ENCODE measurements around the gene CNBP. TPM values are rescaled to one million over a fixed set of nuclear protein-coding genes. Genes with fewer than 3 reads are reported as not detected.

CNBP gene
- total RNA-seq, 4 donors from 2014 or later: 390 to 480 (median 421) TPM

DNA sequence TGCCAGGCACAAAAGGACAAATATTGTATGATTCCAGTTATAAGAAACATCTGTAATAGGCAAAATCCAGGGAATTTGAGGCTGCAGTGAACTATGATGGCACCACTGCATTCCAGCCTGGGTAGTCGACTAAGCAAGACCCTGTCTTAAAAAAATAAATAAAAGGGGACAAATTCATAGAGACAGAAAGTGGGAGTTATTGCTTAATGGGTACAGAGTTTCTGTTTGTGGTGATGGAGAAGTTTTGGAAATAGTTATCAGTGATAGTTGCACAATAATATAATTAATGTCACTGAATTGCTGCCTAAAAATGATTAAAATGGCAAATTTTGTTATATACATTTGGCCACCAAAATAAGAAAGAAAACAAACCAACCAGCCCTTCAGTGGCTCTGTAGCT lies 27.6 kb upstream of the CNBP start:
- no peaks in the 10 kb centered on the region for H3K9me3 ChIP-seq
- 53 to 57% methylated on average over 1 of the region's 1 CpG for WGBS, 2 donors
- intact Hi-C loops (cut with DNase I): no loop called here
- no peaks in the 10 kb centered on the region for H3K36me3 ChIP-seq
- DNase-seq: no peak
- H3K4me1 ChIP-seq: peaks cover 3 to 13% of the 10 kb centered on the region in 2 donors
- no peaks in the 10 kb centered on the region for H3K27me3 ChIP-seq
- TF ChIP-seq, protein P1, sequence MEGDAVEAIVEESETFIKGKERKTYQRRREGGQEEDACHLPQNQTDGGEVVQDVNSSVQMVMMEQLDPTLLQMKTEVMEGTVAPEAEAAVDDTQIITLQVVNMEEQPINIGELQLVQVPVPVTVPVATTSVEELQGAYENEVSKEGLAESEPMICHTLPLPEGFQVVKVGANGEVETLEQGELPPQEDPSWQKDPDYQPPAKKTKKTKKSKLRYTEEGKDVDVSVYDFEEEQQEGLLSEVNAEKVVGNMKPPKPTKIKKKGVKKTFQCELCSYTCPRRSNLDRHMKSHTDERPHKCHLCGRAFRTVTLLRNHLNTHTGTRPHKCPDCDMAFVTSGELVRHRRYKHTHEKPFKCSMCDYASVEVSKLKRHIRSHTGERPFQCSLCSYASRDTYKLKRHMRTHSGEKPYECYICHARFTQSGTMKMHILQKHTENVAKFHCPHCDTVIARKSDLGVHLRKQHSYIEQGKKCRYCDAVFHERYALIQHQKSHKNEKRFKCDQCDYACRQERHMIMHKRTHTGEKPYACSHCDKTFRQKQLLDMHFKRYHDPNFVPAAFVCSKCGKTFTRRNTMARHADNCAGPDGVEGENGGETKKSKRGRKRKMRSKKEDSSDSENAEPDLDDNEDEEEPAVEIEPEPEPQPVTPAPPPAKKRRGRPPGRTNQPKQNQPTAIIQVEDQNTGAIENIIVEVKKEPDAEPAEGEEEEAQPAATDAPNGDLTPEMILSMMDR (IDR thresholded peaks at IDR 0.05): no peak
- no peak for TF ChIP-seq POLR2A (IDR thresholded peaks at IDR 0.05)
- H3K27ac ChIP-seq: no peak overlapping the region
- no peak overlapping the region for H3K4me3 ChIP-seq (replicated peaks in 1 of 3)

DNA sequence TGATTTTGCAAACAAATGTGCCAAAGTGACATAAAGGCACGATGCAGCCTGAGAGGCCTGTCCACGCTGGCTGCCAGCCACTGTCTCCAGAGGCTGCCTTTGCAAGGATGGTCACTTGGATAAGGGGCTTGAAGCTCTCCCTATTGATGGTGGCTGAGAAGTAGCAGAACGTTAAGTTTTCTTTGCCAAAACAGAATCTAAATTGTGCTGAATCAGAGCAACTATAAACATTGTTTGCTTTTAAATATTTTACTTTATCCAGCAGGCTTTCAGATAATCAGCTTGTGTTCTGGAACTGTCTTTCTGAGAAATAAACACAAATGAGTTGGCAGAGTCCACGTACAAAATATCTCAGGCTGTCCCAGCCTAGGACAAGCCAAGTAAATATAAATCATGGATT lies 23.8 kb upstream of the CNBP start:
- H3K9me3 ChIP-seq: no peaks in the 10 kb centered on the region
- H3K27ac ChIP-seq: no peak overlapping the region
- 48 to 55% methylated on average over 4 of the region's 4 CpGs for WGBS, 2 donors
- H3K36me3 ChIP-seq: no peaks in the 10 kb centered on the region
- no peak for DNase-seq
- TF ChIP-seq, protein P1 (IDR thresholded peaks at IDR 0.05): no peak
- TF ChIP-seq POLR2A (IDR thresholded peaks at IDR 0.05): no peak
- no peak overlapping the region for H3K4me3 ChIP-seq (replicated peaks in 1 of 3)
- H3K4me1 ChIP-seq: peaks cover 3 to 13% of the 10 kb centered on the region in 2 donors
- H3K27me3 ChIP-seq: no peaks in the 10 kb centered on the region
- intact Hi-C loops (cut with DNase I): no loop called here

DNA sequence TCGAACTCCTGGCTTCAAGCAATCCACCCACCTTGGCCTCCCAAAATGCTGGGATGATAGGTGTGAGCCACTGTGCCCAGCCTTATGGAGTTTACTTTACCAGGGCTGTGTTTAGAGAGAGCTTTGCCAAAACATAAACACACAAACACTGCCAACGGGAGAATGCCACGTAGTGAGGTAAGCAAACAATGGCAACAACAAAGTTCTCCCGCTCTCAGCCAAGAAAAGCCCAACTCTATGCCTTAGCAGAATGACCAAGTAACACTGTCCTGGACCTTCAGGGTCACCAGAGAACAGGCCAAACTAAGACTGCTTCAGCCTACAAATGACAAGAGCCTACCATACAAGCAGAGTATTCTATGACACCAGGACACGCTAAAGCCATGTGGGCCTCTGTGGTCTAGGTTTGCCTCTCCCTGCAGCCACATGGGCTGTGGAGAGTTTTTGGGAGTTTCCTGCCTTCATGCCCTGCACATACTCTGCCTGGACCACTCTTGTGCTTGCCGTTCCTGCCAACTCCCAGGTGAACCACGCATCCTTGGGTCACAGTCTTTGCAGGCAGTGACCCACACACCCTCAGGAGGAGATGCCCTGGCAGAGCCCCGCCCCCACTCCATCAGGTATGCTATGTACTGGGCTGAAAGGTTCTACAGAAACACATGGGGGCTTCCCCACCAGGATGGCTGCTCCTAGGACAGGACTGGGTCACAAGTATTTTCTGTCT lies 21.6 kb upstream of the CNBP start:
- 76 to 80% methylated on average over 7 to 8 of the region's 8 CpGs for WGBS, 2 donors
- no peak for DNase-seq
- H3K9me3 ChIP-seq: no peaks in the 10 kb centered on the region
- intact Hi-C loops (cut with DNase I): no loop called here
- no peaks in the 10 kb centered on the region for H3K27me3 ChIP-seq
- H3K27ac ChIP-seq: no peak overlapping the region
- no peak for TF ChIP-seq POLR2A (IDR thresholded peaks at IDR 0.05)
- TF ChIP-seq, protein P1 (IDR thresholded peaks at IDR 0.05): no peak
- H3K36me3 ChIP-seq: no peaks in the 10 kb centered on the region
- H3K4me1 ChIP-seq: no peaks in the 10 kb centered on the region
- no peak overlapping the region for H3K4me3 ChIP-seq (replicated peaks in 1 of 3)

DNA sequence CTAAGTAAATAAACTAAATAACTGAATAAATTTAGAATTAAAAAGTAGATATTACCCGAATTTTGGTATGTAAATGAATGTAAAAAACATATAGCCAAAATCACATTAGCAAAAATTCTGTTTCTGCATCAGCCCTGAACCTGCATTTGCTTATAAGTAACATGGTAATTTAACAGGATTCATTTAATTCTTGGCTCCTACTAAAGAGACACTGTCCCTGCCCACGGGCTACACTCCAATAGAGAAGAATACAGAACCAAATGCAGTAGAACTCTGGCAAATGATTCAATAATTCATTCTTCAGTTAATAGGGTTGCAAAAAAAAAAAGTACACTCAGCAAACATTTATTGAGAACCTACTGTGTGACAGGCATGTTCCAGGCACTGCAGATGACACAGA lies 20.8 kb upstream of the CNBP start:
- Histone ChIP-seq H3K4me3 (replicated peaks in 1 of 3) (no peak overlapping the region), H3K27ac (no peak overlapping the region), H3K9me3 (no peaks in the 10 kb centered on the region), H3K4me1 (no peaks in the 10 kb centered on the region), H3K27me3 (no peaks in the 10 kb centered on the region), H3K36me3 (no peaks in the 10 kb centered on the region)
- 79 to 81% methylated on average over 2 of the region's 2 CpGs for WGBS, 2 donors
- intact Hi-C loops (cut with DNase I): no loop called here
- TF ChIP-seq, protein P1 (IDR thresholded peaks at IDR 0.05): no peak
- TF ChIP-seq POLR2A (IDR thresholded peaks at IDR 0.05): no peak
- DNase-seq: no peak

DNA sequence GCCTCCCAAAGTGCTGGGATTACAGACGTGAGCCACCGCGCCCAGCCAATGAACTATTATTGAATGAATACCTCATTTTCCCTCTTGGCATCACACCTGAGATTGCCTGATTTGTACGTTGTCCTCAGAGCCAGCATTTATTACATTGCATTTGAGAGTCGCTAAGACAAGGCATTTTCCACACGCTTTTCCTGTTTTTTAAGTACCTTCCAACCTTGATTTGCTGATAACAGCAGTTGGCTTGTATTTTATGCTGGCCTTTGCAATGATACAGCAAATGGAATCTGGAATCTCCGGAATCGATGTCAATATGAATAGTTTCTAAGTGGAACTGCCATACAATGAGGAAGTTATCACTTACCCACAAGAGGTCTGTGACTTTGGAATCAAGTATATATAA lies 15.7 kb upstream of the CNBP start:
- H3K27me3 ChIP-seq: no peaks in the 10 kb centered on the region
- H3K4me3 ChIP-seq (replicated peaks in 1 of 3): no peak overlapping the region
- DNase-seq: no peak
- intact Hi-C loops (cut with DNase I): no loop called here
- TF ChIP-seq POLR2A (IDR thresholded peaks at IDR 0.05): no peak
- TF ChIP-seq, protein P1 (IDR thresholded peaks at IDR 0.05): no peak
- no peaks in the 10 kb centered on the region for H3K9me3 ChIP-seq
- H3K27ac ChIP-seq: no peak overlapping the region
- H3K4me1 ChIP-seq: no peaks in the 10 kb centered on the region
- no peaks in the 10 kb centered on the region for H3K36me3 ChIP-seq
- 82 to 87% methylated on average over 8 of the region's 8 CpGs for WGBS, 2 donors

All from thyroid gland (tissue), 4 donors.